ENCODE results near the gene CABP7.

- TF ChIP-seq CTCF (IDR thresholded peaks at IDR 0.05) = no peak
- TF ChIP-seq POLR2A (IDR thresholded peaks at IDR 0.05) = no peak
These were observed 46.9 kb downstream of the CABP7 start, which contains the start of gene ZMAT5 for GRCh38 chr22:29766632-29767170.
